ENCODE data around the gene KIZ.

KIZ gene

GRCh38 chr20:21105429-21106170, 20.3 kb upstream of the KIZ start:
- FAIRE-seq (no peak), DNase-seq (ENCODE audit: low spot score) (no peak)

DNA sequence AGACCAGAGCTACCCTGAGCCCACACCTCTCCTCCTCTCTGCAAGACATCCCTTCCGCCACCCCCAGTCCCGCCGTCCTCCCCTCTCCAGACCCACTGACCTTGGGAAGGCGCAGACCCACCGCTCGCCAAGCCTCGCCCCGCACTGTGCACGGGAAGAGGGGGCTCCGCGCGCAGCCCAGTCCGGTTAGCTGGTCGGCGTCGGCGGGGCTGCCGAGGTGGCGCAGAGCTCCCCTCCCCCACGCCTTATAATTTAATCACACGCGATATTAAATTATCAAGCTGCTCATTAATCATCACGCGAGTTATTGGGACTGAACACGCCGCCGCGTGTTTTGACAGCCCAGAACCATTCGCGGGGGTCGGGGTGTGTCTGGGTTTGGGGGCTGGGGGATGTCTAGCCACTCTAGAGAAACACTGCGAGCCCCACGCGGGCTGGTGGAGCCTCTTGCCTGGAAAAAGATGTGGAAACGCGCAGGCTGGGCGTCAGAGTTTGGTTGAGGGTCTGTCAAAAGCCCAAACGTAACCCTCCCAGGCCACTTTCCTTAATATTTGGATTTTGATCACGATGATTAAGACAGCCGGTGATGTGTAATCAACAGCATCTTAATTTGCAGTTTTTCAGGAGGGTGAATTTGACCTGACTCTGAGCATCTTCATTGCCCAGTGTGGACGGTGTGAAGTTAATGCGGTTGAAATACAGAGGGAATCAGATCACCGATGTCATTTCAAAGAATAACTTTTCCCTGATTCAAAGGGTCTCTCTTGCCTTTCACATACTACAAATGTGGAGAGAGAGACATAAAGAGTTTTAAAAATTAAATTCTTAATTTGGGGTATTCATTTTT, 19.5 kb upstream of the KIZ start, which contains the start of gene LINC00237:
Gene LINC00237 (minus strand): TSS at position 188 of the 847 bp plus-strand sequence.
- no peak for FAIRE-seq
- no peak for DNase-seq (ENCODE audit: low spot score)

GRCh38 chr20:21109144-21109543, 16.7 kb upstream of the KIZ start:
- FAIRE-seq (no peak), DNase-seq (ENCODE audit: low spot score) (no peak)

DNA sequence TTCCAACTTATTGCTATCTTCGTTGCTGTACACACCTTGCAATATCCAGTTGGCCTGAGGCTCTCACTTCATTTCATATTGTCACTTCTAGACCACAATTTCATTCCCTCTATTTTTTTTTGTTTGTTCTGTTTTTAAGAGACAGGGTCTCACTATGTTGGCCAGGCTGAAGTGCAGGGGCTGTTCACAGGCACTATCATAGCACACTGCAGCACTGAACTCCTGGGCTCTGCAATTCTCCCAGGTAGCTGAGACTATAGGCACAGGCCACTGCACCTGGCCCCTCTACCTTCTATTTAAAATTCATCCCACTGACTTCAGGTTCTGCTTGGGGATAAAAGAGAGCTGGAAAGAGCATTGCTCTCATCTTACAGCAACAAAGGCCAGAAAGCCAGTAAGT, 15.1 kb upstream of the KIZ start:
- DNase-seq (ENCODE audit: low spot score) (no peak), FAIRE-seq (no peak)

- FAIRE-seq (no peak), DNase-seq (ENCODE audit: low spot score) (no peak)
Observed at GRCh38 chr20:21111416-21111815, 14.5 kb upstream of the KIZ start.

GRCh38 chr20:21113697-21114096, 12.2 kb upstream of the KIZ start:
- no peak for FAIRE-seq
- DNase-seq (ENCODE audit: low spot score) = no peak

DNA sequence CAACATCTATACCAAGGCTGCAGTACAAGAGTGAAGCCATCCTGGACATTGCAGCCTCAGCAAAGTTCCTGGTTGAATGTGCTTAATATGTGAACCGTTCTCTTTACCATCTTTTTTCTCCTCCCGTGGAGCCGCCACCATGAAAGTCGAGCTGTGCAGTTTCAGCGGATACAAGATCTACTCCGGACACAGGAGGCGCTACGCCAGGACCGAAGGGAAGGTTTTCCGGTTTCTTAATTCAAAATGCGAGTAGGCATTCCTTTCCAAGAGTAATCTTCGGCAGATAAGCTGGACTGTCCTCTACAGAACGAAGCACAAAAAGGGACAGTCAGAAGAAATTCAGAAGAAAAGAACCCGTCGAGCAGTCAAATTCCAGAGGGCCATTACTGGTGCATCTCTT, 11.3 kb upstream of the KIZ start:
- FAIRE-seq (no peak), DNase-seq (ENCODE audit: low spot score) (no peak)

DNA sequence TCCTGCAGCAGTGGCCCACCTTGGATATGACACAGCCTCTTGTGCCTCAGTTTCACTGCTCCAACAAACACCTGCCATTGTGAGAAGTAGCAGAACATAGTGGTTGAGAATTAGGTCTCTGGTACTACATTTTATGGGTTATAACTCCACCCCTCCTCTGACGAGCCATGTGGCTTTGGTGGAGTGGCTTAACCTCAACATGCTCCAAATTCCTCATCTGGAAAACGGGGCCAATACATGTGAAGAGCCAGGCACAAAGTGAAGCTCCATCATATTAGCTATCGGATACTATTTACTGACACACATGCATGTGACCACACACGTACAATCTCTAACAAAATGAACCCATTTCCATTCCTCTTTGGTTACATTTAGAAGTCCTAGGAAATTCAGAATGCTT, 8.4 kb upstream of the KIZ start:
- DNase-seq (ENCODE audit: low spot score) = no peak
- FAIRE-seq = no peak

DNA sequence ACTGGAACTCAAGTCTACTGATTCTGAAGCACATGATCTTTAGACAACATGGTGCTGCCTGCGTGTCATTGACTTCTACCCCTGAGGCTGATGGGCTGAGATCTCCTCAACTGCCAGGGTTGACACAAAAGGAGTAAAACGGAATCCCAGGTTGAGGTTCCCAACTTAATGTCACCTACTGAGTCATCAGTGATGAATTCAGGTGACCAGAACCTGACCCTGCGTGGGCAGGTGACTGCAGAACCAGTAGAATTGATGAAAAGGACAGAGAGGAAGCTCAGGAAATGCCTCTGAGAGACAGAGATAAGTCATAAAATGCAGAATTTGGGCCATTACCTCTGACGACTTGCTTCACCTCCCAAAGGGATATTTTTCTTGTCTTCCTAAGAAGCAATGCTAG, 7.7 kb upstream of the KIZ start:
- DNase-seq (ENCODE audit: low spot score) = no peak
- no peak for FAIRE-seq

- DNase-seq (ENCODE audit: low spot score) (no peak), FAIRE-seq (no peak)
Observed at GRCh38 chr20:21118782-21119181, 7.1 kb upstream of the KIZ start.

- no peak for FAIRE-seq
- no peak for DNase-seq (ENCODE audit: low spot score)
Observed at GRCh38 chr20:21124190-21124589, 1.7 kb upstream of the KIZ start.

- DNase-seq (ENCODE audit: low spot score) = peak; percentile 23
- FAIRE-seq = no peak
Observed at GRCh38 chr20:21125072-21125848, 622 bp upstream of the KIZ start.

GRCh38 chr20:21126581-21126870, 644 bp downstream of the KIZ start:
- no peak for FAIRE-seq
- DNase-seq (ENCODE audit: low spot score) = no peak

DNA sequence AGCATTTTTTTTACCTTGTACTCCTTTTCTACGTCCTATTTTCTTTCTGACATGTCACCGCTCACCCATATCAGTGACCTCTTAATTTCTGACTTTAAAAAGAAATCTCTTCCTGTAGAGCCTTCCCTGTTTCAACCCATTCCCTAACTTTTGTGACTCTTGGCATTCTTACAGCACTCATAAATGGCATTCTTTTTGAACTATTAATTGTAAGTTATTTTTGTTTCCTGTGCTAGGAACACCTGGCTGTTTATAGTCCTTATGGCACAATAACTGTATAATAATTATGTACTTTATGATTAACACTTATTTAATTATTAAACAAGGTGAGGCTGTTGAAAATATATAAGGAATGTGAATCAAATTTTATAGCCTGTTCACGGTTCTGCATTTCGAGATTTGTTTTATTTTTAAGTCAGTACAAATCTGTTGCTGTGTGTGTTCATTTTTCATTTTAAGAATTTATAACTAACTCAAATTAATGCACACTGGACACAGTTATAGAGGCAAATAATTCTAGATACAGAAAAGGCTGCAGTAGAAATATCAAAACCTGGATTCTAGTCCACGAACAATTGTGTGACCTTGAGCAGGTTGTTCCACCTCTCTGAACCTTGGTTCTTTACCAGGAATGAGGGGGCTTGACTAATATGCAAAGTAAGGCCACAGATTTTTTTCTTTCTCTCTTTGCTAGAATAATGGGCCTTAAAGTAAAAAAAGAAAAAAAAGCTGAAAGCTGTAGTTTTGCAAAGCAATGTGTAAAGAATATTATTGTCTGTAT, 1.5 kb downstream of the KIZ start:
- FAIRE-seq (no peak), DNase-seq (ENCODE audit: low spot score) (no peak)

DNA sequence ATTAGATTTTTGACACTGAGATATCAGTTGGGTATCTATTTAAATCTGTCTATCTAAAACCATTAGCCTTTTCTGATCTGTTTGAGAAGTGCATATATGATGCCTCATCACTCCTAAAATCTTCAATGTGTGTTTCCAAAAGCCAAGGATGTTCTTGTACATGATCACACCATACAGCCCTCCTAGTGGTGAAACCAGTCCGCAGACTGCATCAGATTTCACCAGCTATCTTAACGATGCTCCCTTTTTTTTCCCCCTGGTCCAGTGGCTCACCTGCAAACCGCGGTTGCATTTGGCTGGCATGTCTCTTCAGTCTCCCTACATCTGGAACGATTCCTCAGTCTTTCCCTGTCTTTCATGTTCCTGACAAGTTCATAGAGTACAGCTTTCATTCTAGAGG, 4.0 kb downstream of the KIZ start:
- DNase-seq (ENCODE audit: low spot score) = no peak

GRCh38 chr20:21133404-21133803, 7.5 kb downstream of the KIZ start:
- no peak for FAIRE-seq
- DNase-seq (ENCODE audit: low spot score) = no peak

More for the DNA sequence above, 4.0 kb downstream of the KIZ start:
- FAIRE-seq = no peak

GRCh38 chr20:21133917-21134622, 8.2 kb downstream of the KIZ start:
- no peak for FAIRE-seq

DNA sequence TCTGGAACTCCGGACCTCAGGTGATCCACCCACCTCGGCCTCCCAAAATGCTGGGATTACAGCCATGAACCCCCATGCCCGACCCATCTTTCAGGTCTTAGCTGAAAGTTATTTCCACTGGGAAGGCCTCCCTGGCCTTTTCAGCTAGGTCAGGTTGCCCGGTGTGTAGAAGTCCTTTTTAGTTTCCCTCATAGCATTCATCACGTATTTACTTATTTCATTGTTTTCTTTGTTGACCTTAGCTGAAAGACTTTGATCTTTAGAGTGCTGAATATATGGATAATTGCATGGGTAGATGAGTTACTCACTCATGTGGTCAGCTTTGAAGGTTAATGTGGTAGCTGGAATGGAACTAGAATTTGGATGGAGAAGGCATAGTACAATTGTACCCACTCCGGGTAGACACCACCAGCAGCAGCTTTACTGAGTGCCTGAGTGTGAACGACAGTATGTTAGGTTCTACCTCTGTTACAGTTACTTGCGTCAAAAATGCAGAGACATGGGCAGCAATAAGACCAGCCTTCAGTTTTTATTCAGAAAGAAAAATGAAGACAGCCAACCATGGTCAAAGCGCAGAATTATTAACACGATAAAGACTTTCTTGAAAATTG, 9.1 kb downstream of the KIZ start:
- no peak for FAIRE-seq
- DNase-seq (ENCODE audit: low spot score) = no peak

More at GRCh38 chr20:21133917-21134622, 8.2 kb downstream of the KIZ start:
- no peak for DNase-seq (ENCODE audit: low spot score)

DNA sequence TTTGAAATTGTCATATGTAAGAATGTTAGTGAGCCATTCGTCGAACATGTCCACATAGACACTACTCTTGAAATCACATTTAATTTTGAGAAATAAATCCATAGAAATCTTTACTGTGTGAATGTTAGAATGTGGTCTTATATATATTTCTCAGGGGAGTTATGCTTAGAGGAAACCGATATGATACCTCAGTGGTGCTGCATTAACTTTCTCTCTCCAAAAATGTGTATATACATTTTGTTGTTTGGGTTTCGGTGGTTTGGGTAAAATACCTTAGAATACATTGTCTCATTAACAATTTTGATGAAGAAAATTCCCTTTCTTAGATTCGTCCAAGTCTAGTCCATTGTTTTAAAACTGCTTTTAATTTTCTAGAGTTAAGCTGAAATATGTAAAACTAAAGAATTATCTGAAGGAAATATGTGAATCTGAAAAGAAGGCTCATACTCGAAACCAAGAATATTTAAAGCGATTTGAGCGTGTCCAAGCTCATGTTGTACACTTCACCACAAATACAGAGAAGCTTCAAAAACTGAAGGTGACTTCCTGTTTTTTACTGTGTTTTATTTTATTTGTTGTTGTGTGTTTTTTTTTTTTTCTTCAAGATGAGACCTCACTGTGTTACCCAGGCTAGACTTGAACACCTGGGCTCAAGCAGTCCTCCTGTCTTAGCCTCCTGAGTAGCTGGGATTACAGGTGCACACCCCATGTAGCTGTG, 10.3 kb downstream of the KIZ start:
- no peak for FAIRE-seq

DNA sequence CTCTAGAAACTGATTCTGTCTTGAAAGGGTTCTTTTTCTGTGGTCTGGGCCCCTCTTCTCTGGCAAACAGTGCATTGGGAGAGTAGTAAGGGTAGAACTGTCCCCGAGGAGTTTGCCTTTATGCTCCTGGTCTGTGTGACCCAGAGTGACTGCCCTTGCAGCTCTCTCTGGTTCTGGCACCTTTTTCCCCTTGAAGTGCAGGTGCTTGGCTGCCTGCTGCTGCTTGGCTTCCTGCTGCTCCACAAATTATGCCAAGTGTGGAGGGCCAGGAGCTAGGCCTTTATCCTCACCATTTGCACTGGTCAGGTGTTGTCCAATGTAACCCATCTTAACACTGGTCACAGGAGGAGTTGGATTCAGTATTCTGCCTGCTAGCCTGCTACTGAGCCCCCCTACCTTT, 11.2 kb downstream of the KIZ start:
- no peak for DNase-seq (ENCODE audit: low spot score)
- FAIRE-seq = no peak

More for the DNA sequence above, 10.3 kb downstream of the KIZ start:
- no peak for DNase-seq (ENCODE audit: low spot score)
